HFFc6 (cell line): ENCODE measurements around the gene DEAF1. TPM values are rescaled to one million over a fixed set of nuclear protein-coding genes. Genes with fewer than 3 reads are reported as not detected.

Source experiments
- DNase-seq: peaks from one replicate; pipeline ENCODE4 v3.0.0-alpha.2; 2018
- H3K27ac Mint-ChIP-seq: 2 replicates; pipeline ENCODE4 v1.8.0; 2020; ENCODE audit warnings: mild to moderate bottlenecking, mixed read lengths
- H3K27me3 Mint-ChIP-seq: 2 replicates; pipeline ENCODE4 v1.8.0; 2021; ENCODE audit warnings: mild to moderate bottlenecking, moderate library complexity, mixed read lengths; ENCODE audit not compliant: insufficient read depth
- H3K36me3 Mint-ChIP-seq: 2 replicates; pipeline ENCODE4 v1.8.0; 2021; ENCODE audit warnings: low read depth, mixed read lengths
- H3K4me1 Mint-ChIP-seq: 2 replicates; pipeline ENCODE4 v1.8.0; 2020; ENCODE audit warnings: low read depth, mixed read lengths
- H3K4me3 Mint-ChIP-seq: 2 replicates; pipeline ENCODE4 v1.8.0; 2020; ENCODE audit warnings: mild to moderate bottlenecking, moderate library complexity, mixed read lengths
- H3K9me3 Mint-ChIP-seq: 2 replicates; pipeline ENCODE4 v1.8.0; 2020; ENCODE audit warnings: mild to moderate bottlenecking, mixed read lengths
- CTCF ChIP-seq: fragments of 200-600 bp; sonication (generic); IDR thresholded peaks from 2 replicates; pipeline ENCODE4 v1.5.0; 2021; ENCODE audit warnings: antibody characterized with exemption, mild to moderate bottlenecking
- total RNA-seq, 6 experiments: library from RNA; stranded (reverse); fragmentation: NEBNext Ultra II Directional; extraction: Animal tissue kit (Norgen Biotek cat#: 25700); gene quantifications; 2 replicates in 1 of 6; 3 replicates in 5 of 6; pipeline ENCODE4 v1.2.3, GENCODE V29; 2021

The DEAF1 gene
- total RNA-seq, 6 experiments from 2014 or later = 32.2 to 48.1 (median 34.6) TPM

- H3K4me3 Mint-ChIP-seq = no peak overlapping the region
- no peak for TF ChIP-seq CTCF
- no peaks in the 10 kb centered on the region for H3K9me3 Mint-ChIP-seq
- no peak overlapping the region for H3K27ac Mint-ChIP-seq
- no peaks in the 10 kb centered on the region; the same call in 1 of the 2 replicates for H3K36me3 Mint-ChIP-seq
- DNase-seq = no peak
- peaks cover 38% of the 10 kb centered on the region for H3K4me1 Mint-ChIP-seq
- H3K27me3 Mint-ChIP-seq = no peaks in the 10 kb centered on the region; the same call in none of the 2 replicates
These were observed 4.7 kb upstream of the DEAF1 start for GRCh38 chr11:699753-700152.

- H3K4me1 Mint-ChIP-seq = peaks cover 38% of the 10 kb centered on the region
These were observed 4.1 kb upstream of the DEAF1 start for GRCh38 chr11:699116-699508.

GRCh38 chr11:698493-699115 is 3.6 kb upstream of the DEAF1 start:
- Mint-ChIP-seq H3K27ac (peak overlapping the region; percentile 95), H3K4me1 (peaks cover 40% of the 10 kb centered on the region), H3K9me3 (no peaks in the 10 kb centered on the region), H3K4me3 (peak overlapping the region; percentile 94; the same call in 1 of the 2 replicates), H3K27me3 (peaks cover 1% of the 10 kb centered on the region), H3K36me3 (no peaks in the 10 kb centered on the region; the same call in 1 of the 2 replicates)
- no peak for DNase-seq
- no peak for TF ChIP-seq CTCF

More at GRCh38 chr11:699116-699508, 4.1 kb upstream of the DEAF1 start:
- no peak overlapping the region for H3K4me3 Mint-ChIP-seq
- no peaks in the 10 kb centered on the region; the same call in none of the 2 replicates for H3K27me3 Mint-ChIP-seq
- no peak for TF ChIP-seq CTCF
- no peak for DNase-seq
- no peaks in the 10 kb centered on the region; the same call in 1 of the 2 replicates for H3K36me3 Mint-ChIP-seq
- H3K9me3 Mint-ChIP-seq = no peaks in the 10 kb centered on the region
- peak overlapping the region; percentile 26; the same call in 1 of the 2 replicates for H3K27ac Mint-ChIP-seq

GRCh38 chr11:697811-698311 is 2.8 kb upstream of the DEAF1 start:
- Mint-ChIP-seq H3K27ac (peak overlapping the region; percentile 95), H3K27me3 (peaks cover 3% of the 10 kb centered on the region), H3K9me3 (no peaks in the 10 kb centered on the region), H3K36me3 (peaks cover 6% of the 10 kb centered on the region; the same call in 1 of the 2 replicates), H3K4me3 (peak overlapping the region; percentile 94), H3K4me1 (peaks cover 48% of the 10 kb centered on the region)
- DNase-seq = peak; percentile 61
- TF ChIP-seq CTCF = no peak

- DNase-seq = peak; percentile 74
- Mint-ChIP-seq H3K27ac (peak overlapping the region; percentile 95), H3K9me3 (no peaks in the 10 kb centered on the region), H3K4me3 (peak overlapping the region; percentile 94), H3K4me1 (peaks cover 55% of the 10 kb centered on the region), H3K27me3 (peaks cover 3% of the 10 kb centered on the region), H3K36me3 (peaks cover 6% of the 10 kb centered on the region; the same call in 1 of the 2 replicates)
- TF ChIP-seq CTCF = no peak
These were observed 2.0 kb upstream of the DEAF1 start for GRCh38 chr11:696955-697491.
